ENCODE results near the gene VTA1. TPM values are rescaled to one million over a fixed set of nuclear protein-coding genes. Genes with fewer than 3 reads are reported as not detected.
A peak's percentile ranks its signal among the peaks of the same experiment; 100 is the strongest.
"Not testable (repeated sequence)": the region's sequence is repeated elsewhere in the genome, so short reads cannot be mapped to it uniquely, and the experiment has no call there.

VTA1 gene
- total RNA-seq, 6 experiments from 2014 or later: 68.3 to 81.3 (median 77.1) TPM

DNA sequence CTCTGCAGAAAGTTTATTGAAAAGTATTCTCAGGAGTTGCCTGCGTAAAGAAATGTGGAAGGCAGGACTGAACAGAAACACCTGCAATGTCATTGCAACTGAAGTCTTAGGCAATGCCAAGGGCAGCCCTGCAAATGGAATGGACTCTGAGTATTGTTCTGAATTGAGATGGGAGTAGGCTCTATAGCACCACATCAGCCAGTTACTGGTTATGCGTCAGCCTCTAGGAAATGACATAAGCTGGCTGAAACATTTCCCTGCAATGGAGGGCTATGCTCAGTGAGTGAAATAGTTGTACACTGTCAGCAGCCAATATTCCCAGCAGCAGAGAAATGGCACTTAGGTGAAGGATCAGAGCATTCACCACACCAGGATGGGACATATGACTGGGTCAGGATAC, 28.1 kb upstream of the VTA1 start:
- H3K4me3 Mint-ChIP-seq: no peak overlapping the region
- DNase-seq: no peak
- no peaks in the 10 kb centered on the region for H3K36me3 Mint-ChIP-seq (ENCODE audit: low read depth)
- H3K9me3 Mint-ChIP-seq: no peaks in the 10 kb centered on the region
- TF ChIP-seq, protein P1, sequence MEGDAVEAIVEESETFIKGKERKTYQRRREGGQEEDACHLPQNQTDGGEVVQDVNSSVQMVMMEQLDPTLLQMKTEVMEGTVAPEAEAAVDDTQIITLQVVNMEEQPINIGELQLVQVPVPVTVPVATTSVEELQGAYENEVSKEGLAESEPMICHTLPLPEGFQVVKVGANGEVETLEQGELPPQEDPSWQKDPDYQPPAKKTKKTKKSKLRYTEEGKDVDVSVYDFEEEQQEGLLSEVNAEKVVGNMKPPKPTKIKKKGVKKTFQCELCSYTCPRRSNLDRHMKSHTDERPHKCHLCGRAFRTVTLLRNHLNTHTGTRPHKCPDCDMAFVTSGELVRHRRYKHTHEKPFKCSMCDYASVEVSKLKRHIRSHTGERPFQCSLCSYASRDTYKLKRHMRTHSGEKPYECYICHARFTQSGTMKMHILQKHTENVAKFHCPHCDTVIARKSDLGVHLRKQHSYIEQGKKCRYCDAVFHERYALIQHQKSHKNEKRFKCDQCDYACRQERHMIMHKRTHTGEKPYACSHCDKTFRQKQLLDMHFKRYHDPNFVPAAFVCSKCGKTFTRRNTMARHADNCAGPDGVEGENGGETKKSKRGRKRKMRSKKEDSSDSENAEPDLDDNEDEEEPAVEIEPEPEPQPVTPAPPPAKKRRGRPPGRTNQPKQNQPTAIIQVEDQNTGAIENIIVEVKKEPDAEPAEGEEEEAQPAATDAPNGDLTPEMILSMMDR (IDR thresholded peaks at IDR 0.05): no peak
- H3K4me1 Mint-ChIP-seq (ENCODE audit: low read depth): peaks cover 9% of the 10 kb centered on the region
- no peaks in the 10 kb centered on the region; the same call in 1 of the 2 replicates for H3K27me3 Mint-ChIP-seq (ENCODE audit: insufficient read depth)
- H3K27ac Mint-ChIP-seq: no peak overlapping the region

- Mint-ChIP-seq H3K27ac (no peak overlapping the region), H3K4me3 (no peak overlapping the region), H3K36me3 (ENCODE audit: low read depth) (no peaks in the 10 kb centered on the region), H3K4me1 (ENCODE audit: low read depth) (peaks cover 9% of the 10 kb centered on the region), H3K9me3 (no peaks in the 10 kb centered on the region), H3K27me3 (ENCODE audit: insufficient read depth) (peaks cover 2% of the 10 kb centered on the region; the same call in 1 of the 2 replicates)
- DNase-seq: no peak
- TF ChIP-seq, protein P1 (IDR thresholded peaks at IDR 0.05): no peak
Observed at GRCh38 chr6:142121342-142121741, 25.7 kb upstream of the VTA1 start.

GRCh38 chr6:142130814-142131213, 16.2 kb upstream of the VTA1 start:
- H3K4me1 Mint-ChIP-seq (ENCODE audit: low read depth): no peaks in the 10 kb centered on the region
- H3K9me3 Mint-ChIP-seq: peaks cover 9% of the 10 kb centered on the region
- TF ChIP-seq, protein P1 (IDR thresholded peaks at IDR 0.05): no peak
- H3K4me3 Mint-ChIP-seq: no peak overlapping the region
- peaks cover 6% of the 10 kb centered on the region for H3K27me3 Mint-ChIP-seq (ENCODE audit: insufficient read depth)
- H3K27ac Mint-ChIP-seq: no peak overlapping the region
- no peaks in the 10 kb centered on the region for H3K36me3 Mint-ChIP-seq (ENCODE audit: low read depth)
- no peak for DNase-seq

DNA sequence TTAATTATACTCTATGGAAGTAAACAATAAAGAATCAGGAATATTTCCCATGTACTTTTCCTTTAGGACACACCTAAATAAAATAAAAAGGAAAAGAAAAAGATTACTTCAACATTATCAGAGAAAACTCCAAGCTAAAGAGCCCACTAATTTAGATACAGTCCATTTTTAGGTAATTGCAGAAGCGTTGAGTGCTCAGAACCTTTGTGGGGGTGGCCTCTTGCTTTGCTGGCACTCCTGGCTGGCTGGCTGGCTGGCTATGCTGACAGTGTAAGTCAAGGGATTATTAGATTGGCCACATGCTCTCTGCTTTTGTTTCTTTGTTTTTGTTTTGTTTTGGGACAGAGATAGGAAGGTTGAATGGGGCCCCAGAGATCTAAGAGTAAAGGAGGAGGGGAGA, 14.4 kb upstream of the VTA1 start, which contains the start of gene GJE1:
GJE1 (plus strand) TSS at position 301 of the 400 bp plus-strand sequence. CDS start 234 bp downstream, outside the sequence.
- no peak within 1 kb of the TSS for H3K4me3 Mint-ChIP-seq
- no peaks in the 10 kb centered on the region for H3K4me1 Mint-ChIP-seq (ENCODE audit: low read depth)
- no peak within 1 kb of the TSS for H3K27ac Mint-ChIP-seq
- H3K36me3 Mint-ChIP-seq (ENCODE audit: low read depth): no peaks in the 10 kb centered on the region
- DNase-seq: no peak
- TF ChIP-seq, protein P1 (IDR thresholded peaks at IDR 0.05): no peak
- peaks cover 9% of the 10 kb centered on the region for H3K9me3 Mint-ChIP-seq
- peaks cover 5% of the 10 kb centered on the region for H3K27me3 Mint-ChIP-seq (ENCODE audit: insufficient read depth)

DNA sequence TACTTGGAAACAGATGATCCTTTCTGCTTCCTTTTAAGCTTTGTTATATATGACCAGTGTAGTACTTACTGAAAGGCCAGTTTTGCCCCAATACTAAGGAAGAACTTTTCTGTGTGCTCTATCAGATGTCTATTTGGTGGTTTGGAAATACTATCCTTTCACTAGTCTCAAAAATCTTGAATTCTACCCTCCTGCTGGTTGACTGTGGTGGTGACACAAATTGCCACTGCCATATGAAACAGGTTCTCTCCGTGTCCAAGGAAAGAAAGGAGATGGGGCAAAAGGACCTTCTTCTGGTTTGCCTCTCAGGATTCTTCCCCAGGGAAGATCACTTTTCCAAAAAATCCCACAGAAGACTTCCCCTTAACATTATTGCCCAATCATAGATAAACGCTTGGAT, 8.2 kb upstream of the VTA1 start:
- no peak for DNase-seq
- Mint-ChIP-seq H3K27ac (no peak overlapping the region), H3K4me1 (ENCODE audit: low read depth) (no peaks in the 10 kb centered on the region), H3K9me3 (no peaks in the 10 kb centered on the region), H3K4me3 (no peak overlapping the region), H3K36me3 (ENCODE audit: low read depth) (no peaks in the 10 kb centered on the region), H3K27me3 (ENCODE audit: insufficient read depth) (peaks cover 5% of the 10 kb centered on the region; the same call in 1 of the 2 replicates)
- TF ChIP-seq, protein P1 (IDR thresholded peaks at IDR 0.05): peak; percentile 13; the same call in 1 of the 2 replicates

GRCh38 chr6:142141531-142141930, 5.5 kb upstream of the VTA1 start:
- H3K27ac Mint-ChIP-seq; H3K9me3 Mint-ChIP-seq; H3K27me3 Mint-ChIP-seq (ENCODE audit: insufficient read depth); DNase-seq; H3K4me3 Mint-ChIP-seq; H3K36me3 Mint-ChIP-seq (ENCODE audit: low read depth): not testable (repeated sequence)
- peaks cover 10% of the 10 kb centered on the region for H3K4me1 Mint-ChIP-seq (ENCODE audit: low read depth)
